Measurements from ENCODE around the gene BHLHE40. TPM values are rescaled to one million over a fixed set of nuclear protein-coding genes. Genes with fewer than 3 reads are reported as not detected.

The BHLHE40 gene
- total and polyA plus RNA-seq, 10 of the 15 experiments (the other 5 are each of a cell fraction or from before 2014, with no cell fraction given) = 25.2 to 106 (median 51.4) TPM

GRCh38 chr3:5022966-5023776, 43.9 kb downstream of the BHLHE40 start (continued):
- TF ChIP-seq E2F8 (IDR thresholded peaks at IDR 0.05; ENCODE audit: low read depth, partially characterized antibody) (no peak), NR2C2 (IDR thresholded peaks at IDR 0.05; ENCODE audit: borderline replicate concordance, control insufficient read depth, insufficient read length, low read depth) (no peak), IKZF1 (conservative IDR thresholded peaks at IDR 0.05) (peak; percentile 86), CBX3 (IDR thresholded peaks at IDR 0.05; ENCODE audit: borderline replicate concordance, low read depth) (no peak), USF2 (IDR thresholded peaks at IDR 0.05; ENCODE audit: borderline replicate concordance, low read depth, low read length) (no peak), ZNF24 (IDR thresholded peaks at IDR 0.05) (no peak), MLLT1 (IDR thresholded peaks at IDR 0.05) (no peak), GATAD2B (conservative IDR thresholded peaks at IDR 0.05; ENCODE audit: low read depth) (no peak; the same call in 1 of the 2 replicates), SUPT20H (IDR thresholded peaks at IDR 0.05; ENCODE audit: borderline replicate concordance, control insufficient read depth, low read depth, low read length) (no peak), SREBF2 (IDR thresholded peaks at IDR 0.05; ENCODE audit: low read length) (no peak), RAD51 (IDR thresholded peaks at IDR 0.05) (no peak), ZBTB40 (IDR thresholded peaks at IDR 0.05; ENCODE audit: borderline replicate concordance) (no peak)
- TF ChIP-seq, protein P1, sequence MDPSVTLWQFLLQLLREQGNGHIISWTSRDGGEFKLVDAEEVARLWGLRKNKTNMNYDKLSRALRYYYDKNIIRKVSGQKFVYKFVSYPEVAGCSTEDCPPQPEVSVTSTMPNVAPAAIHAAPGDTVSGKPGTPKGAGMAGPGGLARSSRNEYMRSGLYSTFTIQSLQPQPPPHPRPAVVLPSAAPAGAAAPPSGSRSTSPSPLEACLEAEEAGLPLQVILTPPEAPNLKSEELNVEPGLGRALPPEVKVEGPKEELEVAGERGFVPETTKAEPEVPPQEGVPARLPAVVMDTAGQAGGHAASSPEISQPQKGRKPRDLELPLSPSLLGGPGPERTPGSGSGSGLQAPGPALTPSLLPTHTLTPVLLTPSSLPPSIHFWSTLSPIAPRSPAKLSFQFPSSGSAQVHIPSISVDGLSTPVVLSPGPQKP (IDR thresholded peaks at IDR 0.05; ENCODE audit: low read depth, low read length) = no peak
- TF ChIP-seq, protein P2, sequence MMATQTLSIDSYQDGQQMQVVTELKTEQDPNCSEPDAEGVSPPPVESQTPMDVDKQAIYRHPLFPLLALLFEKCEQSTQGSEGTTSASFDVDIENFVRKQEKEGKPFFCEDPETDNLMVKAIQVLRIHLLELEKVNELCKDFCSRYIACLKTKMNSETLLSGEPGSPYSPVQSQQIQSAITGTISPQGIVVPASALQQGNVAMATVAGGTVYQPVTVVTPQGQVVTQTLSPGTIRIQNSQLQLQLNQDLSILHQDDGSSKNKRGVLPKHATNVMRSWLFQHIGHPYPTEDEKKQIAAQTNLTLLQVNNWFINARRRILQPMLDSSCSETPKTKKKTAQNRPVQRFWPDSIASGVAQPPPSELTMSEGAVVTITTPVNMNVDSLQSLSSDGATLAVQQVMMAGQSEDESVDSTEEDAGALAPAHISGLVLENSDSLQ (IDR thresholded peaks at IDR 0.05) = no peak

All from GM12878 (cell line).